Spleen (tissue), 11 donors: Measurements from ENCODE around the gene IL25. TPM values are rescaled to one million over a fixed set of nuclear protein-coding genes. Genes with fewer than 3 reads are reported as not detected.

Source experiments
- DNase-seq: peaks from one replicate; pipeline ENCODE4 v3.0.0-alpha.2; 2020
- H3K27ac ChIP-seq, 8 donors: fragments of 200-600 bp; sonication (generic) in 7 of 8; 1 replicate in 4 of 8; 2 replicates in 4 of 8; pipeline versions ENCODE4 v1.5.0 to v1.8.0; 2016 to 2021; ENCODE audit warnings: inconsistent platforms in 4 of 8, mild to moderate bottlenecking in 4 of 8, moderate library complexity in 1 of 8
- H3K27me3 ChIP-seq, 7 donors: fragments of 200-600 bp; sonication (generic) in 6 of 7; replicated peaks in 1 of 7; 1 replicate in 4 of 7; 2 replicates in 3 of 7; pipeline versions ENCODE4 v1.5.0 to v1.8.0; 2016 to 2021; ENCODE audit warnings: inconsistent platforms in 3 of 7, mild to moderate bottlenecking in 1 of 7
- H3K36me3 ChIP-seq, 6 donors: fragments of 200-600 bp; sonication (generic) in 5 of 6; 1 replicate in 4 of 6; 2 replicates in 2 of 6; pipeline versions ENCODE4 v1.5.0 to v1.8.0; 2016 to 2021; ENCODE audit warnings: inconsistent platforms in 2 of 6
- H3K4me1 ChIP-seq, 6 donors: fragments of 200-600 bp; sonication (generic) in 5 of 6; 1 replicate in 3 of 6; 2 replicates in 3 of 6; pipeline versions ENCODE4 v1.5.0 to v1.8.0; 2016 to 2021; ENCODE audit warnings: inconsistent platforms in 3 of 6
- H3K4me3 ChIP-seq, 8 donors: fragments of 200-600 bp; sonication (generic) in 7 of 8; 1 replicate in 4 of 8; 2 replicates in 4 of 8; pipeline versions ENCODE4 v1.5.0 to v1.8.0; 2016 to 2021; ENCODE audit warnings: inconsistent platforms in 4 of 8, mild to moderate bottlenecking in 4 of 8, moderate library complexity in 2 of 8
- H3K9me3 ChIP-seq, 8 donors: fragments of 200-600 bp; sonication (generic) in 7 of 8; 1 replicate in 4 of 8; 2 replicates in 4 of 8; pipeline versions ENCODE4 v1.5.0 to v1.8.0; 2016 to 2021; ENCODE audit warnings: inconsistent platforms in 4 of 8
- CTCF ChIP-seq, 11 experiments: fragments of 200-600 bp in 7 of 11; fragments of 450-650 bp in 4 of 11; sonication (generic) in 4 of 11; IDR thresholded peaks in 8 of 11; conservative IDR thresholded peaks in 3 of 11; 1 replicate in 7 of 11; 2 replicates in 4 of 11; pipeline versions ENCODE4 v1.4.0 to v1.8.0; 2016 to 2021; ENCODE audit warnings: antibody characterized with exemption in 11 of 11, inconsistent platforms in 4 of 11, mild to moderate bottlenecking in 1 of 11
- POLR2A ChIP-seq, 3 donors: fragments of 450-650 bp; IDR thresholded peaks; one replicate each; pipeline ENCODE4 v1.5.1; 2017; ENCODE audit warnings: antibody characterized with exemption in 3 of 3, mild to moderate bottlenecking in 1 of 3
- POLR2AphosphoS5 ChIP-seq, 3 donors: sonication (generic); formaldehyde crosslinking; IDR thresholded peaks; one replicate each; pipeline ENCODE4 v1.5.1; 2017; ENCODE audit warnings: antibody characterized with exemption in 3 of 3
- WGBS, 5 donors: extraction: QIAGEN DNeasy Blood & Tissue Kit in 3 of 5; methylation state at CpG; one replicate each; pipeline versions ENCODE4 v1.1.5 to v1.1.7; 2013 to 2018; 5-methylcytosine and 5-hydroxymethylcytosine counted together
- intact Hi-C: fragments of 100-400 bp; cut with DNase I; formaldehyde crosslinking; loops from one replicate; pipeline ENCODE4 v1.15.0; 2023; ENCODE audit warnings: low total_unique reads
- polyA plus RNA-seq, 3 donors: library from polyadenylated mRNA; stranded (reverse); fragments of 200-250 nt; gene quantifications; one replicate each; pipeline ENCODE4 v1.2.1, GENCODE V29; 2013
- total RNA-seq, 7 donors: library from RNA; depleted of rRNA in 3 of 7; stranded (reverse); fragments of >200 nt in 3 of 7; fragmentation: NEBNext Ultra II Directional in 4 of 7; extraction: Animal tissue kit (Norgen Biotek cat#: 25700) in 4 of 7; gene quantifications; one replicate each; pipeline versions ENCODE4 v1.1.0 to v1.2.1, GENCODE V29; 2016 to 2021
- donor health status: healthy with polysubstance abuse.
- donor health status: DM: no; HTN: no; CAD: no; lungs with moderate emphysema.
- donor health status: DM: no; HTN: no; CAD: no.
- donor health status: Bipolar disorder and iron deficiency.
- donor health status: healthy.
- donor health status: DM: no; HTN: no; CAD: no.
- donor health status: DM: yes; HTN: yes; CAD: no.

The IL25 gene
- total and polyA plus RNA-seq, 10 donors: not detected

DNA sequence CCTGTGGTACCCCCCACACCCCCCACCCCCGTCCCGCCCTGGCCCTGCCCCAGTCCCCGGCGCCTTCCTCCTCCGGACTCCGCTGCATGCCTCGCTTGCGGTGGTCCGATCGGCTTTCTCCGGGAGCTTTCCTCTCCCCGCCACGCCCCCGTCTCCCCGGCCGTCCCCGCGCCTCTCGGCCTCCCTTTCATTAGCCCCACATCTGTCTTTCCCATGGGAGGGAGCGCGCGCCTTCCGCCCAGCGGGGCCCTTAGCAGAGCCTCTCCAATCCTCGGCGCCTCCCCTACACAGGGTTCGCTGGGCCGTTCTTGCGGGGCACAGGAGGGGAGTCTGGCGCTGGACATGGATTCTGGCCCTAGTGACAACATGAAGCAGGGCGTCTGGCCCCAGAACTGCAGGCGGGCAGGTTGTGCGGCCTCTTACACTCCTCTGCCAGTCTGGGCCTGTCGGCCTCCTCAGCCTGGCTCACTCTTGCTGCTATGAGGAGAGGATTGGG lies 6.1 kb upstream of the IL25 start:
- intact Hi-C loops: no loop called here
- H3K9me3 ChIP-seq: no peaks in the 10 kb centered on the region
- no peaks in the 10 kb centered on the region for H3K36me3 ChIP-seq
- peak; percentile 70 for DNase-seq
- H3K4me3 ChIP-seq: peak overlapping the region in 4 of 8 donors; percentile 31 to 60 (median 38)
- WGBS, 5 donors: 50 to 74% (median 60%) methylated on average over 22 to 34 of the region's 34 CpGs
- H3K27me3 ChIP-seq: peaks cover 0 to 72% (median 26%) of the 10 kb centered on the region in 7 donors
- H3K27ac ChIP-seq: peak overlapping the region in 7 of 8 donors; percentile 72 to 82 (median 76)
- TF ChIP-seq CTCF (IDR thresholded peaks at IDR 0.05 in 8 of 11, conservative IDR thresholded peaks at IDR 0.05 in 3 of 11): no peak
- no peak for TF ChIP-seq POLR2AphosphoS5 (IDR thresholded peaks at IDR 0.05)
- TF ChIP-seq POLR2A (IDR thresholded peaks at IDR 0.05): no peak
- H3K4me1 ChIP-seq: peaks cover 0 to 16% (median 11%) of the 10 kb centered on the region in 6 donors

DNA sequence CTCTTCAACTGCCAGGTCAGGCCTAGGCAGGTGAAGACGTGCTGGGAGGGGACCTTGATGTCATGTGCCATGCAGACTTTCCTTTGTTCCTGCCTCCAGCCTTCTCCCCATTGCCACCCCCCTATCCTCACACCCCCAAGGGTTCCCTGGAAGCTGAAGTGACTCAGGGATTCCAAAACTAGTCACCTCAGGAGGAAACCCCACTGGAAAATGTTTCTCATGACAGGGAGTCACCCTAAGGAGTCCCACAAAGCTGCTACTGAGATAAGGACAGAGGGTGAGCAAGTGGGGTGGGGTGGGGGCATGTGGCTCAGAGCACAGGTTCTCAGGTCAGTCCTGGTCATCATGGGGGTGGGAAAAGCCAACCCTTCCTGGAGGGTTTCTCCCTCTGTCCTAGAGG lies 2.4 kb upstream of the IL25 start:
- no peaks in the 10 kb centered on the region for H3K9me3 ChIP-seq
- WGBS, 5 donors: 45 to 100% (median 70%) methylated on average over 1 of the region's 1 CpG
- no peak overlapping the region for H3K27ac ChIP-seq
- no peak overlapping the region for H3K4me3 ChIP-seq
- H3K27me3 ChIP-seq: peaks cover 0 to 46% (median 15%) of the 10 kb centered on the region in 7 donors
- peak; percentile 29 for DNase-seq
- TF ChIP-seq POLR2AphosphoS5 (IDR thresholded peaks at IDR 0.05): no peak
- TF ChIP-seq POLR2A (IDR thresholded peaks at IDR 0.05): no peak
- TF ChIP-seq CTCF (IDR thresholded peaks at IDR 0.05 in 8 of 11, conservative IDR thresholded peaks at IDR 0.05 in 3 of 11): no peak
- peaks cover 0 to 16% (median 8%) of the 10 kb centered on the region in 6 donors for H3K4me1 ChIP-seq
- no peaks in the 10 kb centered on the region for H3K36me3 ChIP-seq
- intact Hi-C loops: no loop called here

DNA sequence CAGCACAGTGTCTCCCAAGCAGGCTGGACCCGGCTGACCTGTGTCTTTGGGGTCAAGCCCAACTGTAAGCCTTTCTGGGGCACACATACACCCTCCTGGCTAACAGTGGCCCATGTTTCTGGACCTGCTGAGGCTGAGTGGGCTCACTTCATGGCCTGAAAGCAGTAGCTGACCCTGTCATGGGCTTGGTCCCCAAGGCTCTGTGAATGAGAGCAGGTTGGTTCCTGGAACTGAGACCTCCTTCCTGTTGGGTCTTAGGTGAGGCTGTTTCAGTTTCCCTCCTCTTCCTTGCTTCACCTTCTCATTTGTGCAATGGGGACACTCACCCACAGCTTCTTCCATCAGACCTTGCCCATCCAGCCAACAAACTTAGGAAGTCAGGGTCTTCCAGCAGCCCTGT lies 744 bp upstream of the IL25 start:
- no peak for TF ChIP-seq POLR2AphosphoS5 (IDR thresholded peaks at IDR 0.05)
- no peak for TF ChIP-seq POLR2A (IDR thresholded peaks at IDR 0.05)
- TF ChIP-seq CTCF (IDR thresholded peaks at IDR 0.05 in 8 of 11, conservative IDR thresholded peaks at IDR 0.05 in 3 of 11): no peak
- peaks cover 0 to 29% (median 0%) of the 10 kb centered on the region in 7 donors for H3K27me3 ChIP-seq
- H3K9me3 ChIP-seq: no peaks in the 10 kb centered on the region
- H3K36me3 ChIP-seq: no peaks in the 10 kb centered on the region
- no peak overlapping the region for H3K27ac ChIP-seq
- WGBS, 5 donors: 57 to 95% (median 78%) methylated on average over 1 of the region's 1 CpG
- no peak overlapping the region for H3K4me3 ChIP-seq
- intact Hi-C loops: no loop called here
- DNase-seq: peak; percentile 14
- H3K4me1 ChIP-seq: peaks cover 0 to 11% (median 0%) of the 10 kb centered on the region in 6 donors

DNA sequence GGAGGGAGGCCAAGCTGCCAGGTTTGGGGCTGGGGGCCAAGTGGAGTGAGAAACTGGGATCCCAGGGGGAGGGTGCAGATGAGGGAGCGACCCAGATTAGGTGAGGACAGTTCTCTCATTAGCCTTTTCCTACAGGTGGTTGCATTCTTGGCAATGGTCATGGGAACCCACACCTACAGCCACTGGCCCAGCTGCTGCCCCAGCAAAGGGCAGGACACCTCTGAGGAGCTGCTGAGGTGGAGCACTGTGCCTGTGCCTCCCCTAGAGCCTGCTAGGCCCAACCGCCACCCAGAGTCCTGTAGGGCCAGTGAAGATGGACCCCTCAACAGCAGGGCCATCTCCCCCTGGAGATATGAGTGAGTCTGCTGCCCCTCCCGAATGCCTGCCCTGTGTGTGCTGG lies 432 bp downstream of the IL25 start:
- peak; percentile 67 for DNase-seq
- H3K27ac ChIP-seq: no peak overlapping the region
- peaks cover 0 to 11% (median 0%) of the 10 kb centered on the region in 6 donors for H3K4me1 ChIP-seq
- 72 to 87% (median 84%) methylated on average over 2 to 3 of the region's 3 CpGs for WGBS, 5 donors
- intact Hi-C loops: no loop called here
- TF ChIP-seq CTCF (IDR thresholded peaks at IDR 0.05 in 8 of 11, conservative IDR thresholded peaks at IDR 0.05 in 3 of 11): no peak
- no peak for TF ChIP-seq POLR2A (IDR thresholded peaks at IDR 0.05)
- TF ChIP-seq POLR2AphosphoS5 (IDR thresholded peaks at IDR 0.05): no peak
- no peaks in the 10 kb centered on the region for H3K9me3 ChIP-seq
- H3K27me3 ChIP-seq: peaks cover 0 to 20% (median 0%) of the 10 kb centered on the region in 7 donors
- H3K36me3 ChIP-seq: no peaks in the 10 kb centered on the region
- H3K4me3 ChIP-seq: no peak overlapping the region
